HCT116 (cell line): Measurements from ENCODE around the gene EYA4. TPM values are rescaled to one million over a fixed set of nuclear protein-coding genes. Genes with fewer than 3 reads are reported as not detected.

Experiments used
- ATAC-seq: fragments of 200-7000 bp; cut with Tn5 transposase; 2 replicates; pipeline ENCODE4 v1.9.1; 2020; ENCODE audit warnings: mild to moderate bottlenecking, moderate library complexity
- BruUV-seq: library from RNA; stranded (reverse); fragments of 400-500 nt; replicated peaks from 2 replicates; lab custom pipeline; 2021; lab: Mats Ljungman, UMichigan
- CTCF ChIA-PET: fragments of 300-600 bp; sonication (Branson Sonifier 250); formaldehyde crosslinking; loops from one replicate; lab custom pipeline; 2021; ENCODE audit warnings: antibody characterized with exemption; lab: Charles Lee
- POLR2A ChIA-PET: fragments of 300-600, 350-600 bp; sonication (Branson Sonifier 250); formaldehyde crosslinking; loops from one replicate; lab custom pipeline; 2021; ENCODE audit warnings: antibody characterized with exemption; lab: Charles Lee
- RAD21 ChIA-PET, 2 experiments: fragments of 300-600 bp; sonication (Branson Sonifier 250); formaldehyde crosslinking; loops; one replicate each; lab custom pipeline; 2023; ENCODE audit warnings: low total read pairs in 2 of 2; ENCODE audit not compliant: uncharacterized antibody in 2 of 2, unreplicated experiment in 2 of 2, low non-redundant PET in 1 of 2; lab: Charles Lee
- DNase-seq: peaks from one replicate; pipeline ENCODE4 v3.0.0-alpha.2; 2010; ENCODE audit warnings: low read depth, low spot score
- H2AFZ ChIP-seq: fragments of 200-600 bp; shearing (Covaris generic), sonication (generic); 2 replicates; pipeline ENCODE4 v1.6.1; 2017; ENCODE audit warnings: low read depth, mixed run types, mixed read lengths, antibody characterized with exemption, low read length; ENCODE audit not compliant: poor library complexity, severe bottlenecking
- H3K27ac ChIP-seq: 2 replicates; pipeline ENCODE4 v1.5.1; 2012; ENCODE audit warnings: low read depth, low read length
- H3K27me3 ChIP-seq: fragments of 200-600 bp; sonication (generic); 2 replicates; pipeline ENCODE4 v1.6.1; 2016; ENCODE audit warnings: mixed run types, low read length, mixed read lengths; ENCODE audit not compliant: insufficient read depth
- H3K36me3 ChIP-seq, 2 experiments: fragments of 200-500 bp in 1 of 2; fragments of 200-600 bp in 1 of 2; sonication (Bioruptor generic) in 1 of 2; sonication (generic) in 1 of 2; 2 replicates each; pipeline versions ENCODE4 v1.5.1 to v1.6.1; 2014 to 2016; ENCODE audit warnings: low read length in 2 of 2, inconsistent platforms in 1 of 2, mixed read lengths in 1 of 2, mixed run types in 1 of 2; ENCODE audit not compliant: insufficient read depth in 2 of 2, control insufficient read depth in 1 of 2
- H3K4me1 ChIP-seq, 2 experiments: fragments of 200-600 bp in 1 of 2; sonication (generic) in 1 of 2; 2 replicates each; pipeline versions ENCODE4 v1.5.1 to v1.6.1; 2012 to 2017; ENCODE audit warnings: low read length in 2 of 2, inconsistent platforms in 1 of 2, mild to moderate bottlenecking in 1 of 2, mixed read lengths in 1 of 2, mixed run types in 1 of 2, moderate library complexity in 1 of 2; ENCODE audit not compliant: insufficient read depth in 2 of 2, control insufficient read depth in 1 of 2
- H3K4me2 ChIP-seq: fragments of 200-600 bp; sonication (generic); 2 replicates; pipeline ENCODE4 v1.6.1; 2017; ENCODE audit warnings: mixed run types, low read length, mixed read lengths
- H3K4me3 ChIP-seq, 2 experiments: fragments of 200-600 bp in 1 of 2; sonication (generic) in 1 of 2; replicated peaks in 1 of 2; 2 replicates each; pipeline ENCODE4 v1.5.1; 2011 to 2016; ENCODE audit warnings: low read length in 2 of 2, control low read depth in 1 of 2, low read depth in 1 of 2, mild to moderate bottlenecking in 1 of 2, mixed read lengths in 1 of 2, mixed run types in 1 of 2
- H3K79me2 ChIP-seq: fragments of 200-600 bp; sonication (generic); 2 replicates; pipeline ENCODE4 v1.6.1; 2017; ENCODE audit warnings: mild to moderate bottlenecking, mixed run types, low read length, moderate library complexity, mixed read lengths; ENCODE audit not compliant: insufficient read depth
- H3K9ac ChIP-seq: fragments of 200-600 bp; sonication (generic); 2 replicates; pipeline ENCODE4 v1.6.1; 2016; ENCODE audit warnings: low read length, mixed read lengths
- H3K9me2 ChIP-seq: fragments of 200-600 bp; sonication (generic), shearing (Covaris generic); 2 replicates; pipeline ENCODE4 v1.6.1; 2017; ENCODE audit warnings: mixed run types, mild to moderate bottlenecking, moderate library complexity; ENCODE audit not compliant: insufficient read depth
- H3K9me3 ChIP-seq, 2 experiments: fragments of 200-500 bp in 1 of 2; fragments of 200-600 bp in 1 of 2; sonication (Bioruptor generic) in 1 of 2; sonication (generic) in 1 of 2; 2 replicates each; pipeline ENCODE4 v1.6.1; 2014 to 2017; ENCODE audit warnings: low read length in 2 of 2, mixed read lengths in 2 of 2, inconsistent platforms in 1 of 2, low read depth in 1 of 2, mild to moderate bottlenecking in 1 of 2, mixed run types in 1 of 2, moderate library complexity in 1 of 2; ENCODE audit not compliant: control insufficient read depth in 1 of 2, insufficient read depth in 1 of 2
- H4K20me1 ChIP-seq: fragments of 200-600 bp; sonication (generic), shearing (Covaris generic); 2 replicates; pipeline ENCODE4 v1.6.1; 2017; ENCODE audit warnings: mixed run types, mild to moderate bottlenecking, moderate library complexity; ENCODE audit not compliant: insufficient read depth
- ATF3 ChIP-seq: IDR thresholded peaks from 2 replicates; pipeline ENCODE4 v1.6.1; 2012
- CBX3 ChIP-seq: IDR thresholded peaks from 2 replicates; pipeline ENCODE4 v1.6.1; 2012; ENCODE audit warnings: low read depth
- CEBPB ChIP-seq: IDR thresholded peaks from 2 replicates; pipeline ENCODE4 v1.6.1; 2012; ENCODE audit warnings: low read depth
- EGR1 ChIP-seq: IDR thresholded peaks from 2 replicates; pipeline ENCODE4 v1.6.1; 2012; ENCODE audit warnings: low read depth
- ELF1 ChIP-seq: IDR thresholded peaks from 2 replicates; pipeline ENCODE4 v1.6.1; 2012; ENCODE audit warnings: low read depth, borderline replicate concordance
- EZH2 ChIP-seq: fragments of 200-600 bp; sonication (generic); IDR thresholded peaks from 2 replicates; pipeline ENCODE4 v1.6.1; 2017; ENCODE audit warnings: antibody characterized with exemption, mixed run types
- FOSL1 ChIP-seq: IDR thresholded peaks from 2 replicates; pipeline ENCODE4 v1.6.1; 2012; ENCODE audit warnings: low read depth
- MAX ChIP-seq: IDR thresholded peaks from 2 replicates; pipeline ENCODE4 v1.6.1; 2012
- POLR2AphosphoS5 ChIP-seq: IDR thresholded peaks from 2 replicates; pipeline ENCODE4 v1.6.1; 2011; ENCODE audit warnings: mild to moderate bottlenecking, low read depth, low read length, moderate library complexity
- YY1 ChIP-seq: IDR thresholded peaks from 2 replicates; pipeline ENCODE4 v1.6.1; 2011; ENCODE audit warnings: low read length, low read depth, moderate library complexity, mild to moderate bottlenecking; ENCODE audit not compliant: insufficient replicate concordance; ENCODE audit errors: extremely low read depth
- ZBTB33 ChIP-seq: IDR thresholded peaks from 2 replicates; pipeline ENCODE4 v1.6.1; 2011; ENCODE audit warnings: mild to moderate bottlenecking, low read length, moderate library complexity; ENCODE audit not compliant: insufficient replicate concordance; ENCODE audit errors: extremely low read depth
- ZFX ChIP-seq: fragments of 450-650 bp; IDR thresholded peaks from 2 replicates; pipeline ENCODE4 v1.6.1; 2017
- intact Hi-C: fragments of 100-400 bp; cut with micrococcal nuclease; formaldehyde crosslinking; loops from 2 replicates; pipeline ENCODE4 v1.10.0; 2022
- total RNA-seq: library from RNA; stranded (reverse); gene quantifications from one replicate; pipeline ENCODE4 v1.2.1, GENCODE V29; 2021; ENCODE audit not compliant: unreplicated experiment

EYA4 gene
- total RNA-seq, 1 experiment from 2014 or later = not detected

GRCh38 chr6:133277228-133277899 is 36.2 kb downstream of the EYA4 start:
- H3K27me3 ChIP-seq = no peaks in the 10 kb centered on the region; the same call in 1 of the 2 replicates
- TF ChIP-seq EZH2 (no peak), FOSL1 (no peak), ZBTB33 (no peak), POLR2AphosphoS5 (no peak), CBX3 (no peak), MAX (no peak), YY1 (no peak), CEBPB (no peak), ATF3 (no peak), EGR1 (no peak), ZFX (no peak), ELF1 (no peak)
- TF ChIP-seq, all 23 proteins: peak for 0
- CTCF ChIA-PET = no interaction called here
- POLR2A ChIA-PET = no interaction called here
- H3K36me3 ChIP-seq = no peaks in the 10 kb centered on the region
- no peak overlapping the region for H3K9ac ChIP-seq
- H2AFZ ChIP-seq = no peak overlapping the region
- H3K4me1 ChIP-seq = no peaks in the 10 kb centered on the region
- no peaks in the 10 kb centered on the region for H3K9me3 ChIP-seq
- H3K9me2 ChIP-seq = no peaks in the 10 kb centered on the region
- H4K20me1 ChIP-seq = no peaks in the 10 kb centered on the region
- RAD21 ChIA-PET = no interaction called here
- H3K4me2 ChIP-seq = no peak overlapping the region
- no peak overlapping the region for H3K27ac ChIP-seq
- no peak for DNase-seq
- intact Hi-C loops = no loop called here
- H3K79me2 ChIP-seq = no peaks in the 10 kb centered on the region
- no peak overlapping the region for H3K4me3 ChIP-seq
- ATAC-seq = no peak
- BruUV-seq = no TSS peak
